WERI-Rb-1 (cell line): ENCODE measurements around the gene PRMT7.

Source experiments
- DNase-seq: peaks from one replicate; pipeline ENCODE4 v3.0.0-alpha.2; 2020
- H3K27ac ChIP-seq: fragments of 250-450 bp; sonication (Bioruptor Pico); 2 replicates; pipeline ENCODE4 v1.5.1; 2020; ENCODE audit warnings: mild to moderate bottlenecking, moderate library complexity
- H3K27me3 ChIP-seq: fragments of 250-450 bp; sonication (Bioruptor Pico); 2 replicates; pipeline ENCODE4 v1.5.1; 2021; ENCODE audit warnings: mild to moderate bottlenecking, low read depth, moderate library complexity; ENCODE audit not compliant: insufficient read depth, severe bottlenecking
- H3K36me3 ChIP-seq: fragments of 250-450 bp; sonication (Bioruptor Pico); 2 replicates; pipeline ENCODE4 v1.5.1; 2020; ENCODE audit warnings: mild to moderate bottlenecking, moderate library complexity
- H3K4me3 ChIP-seq: 2 replicates; pipeline ENCODE4 v1.5.1; 2011; ENCODE audit warnings: low read depth, mild to moderate bottlenecking, control low read depth, low read length
- H3K9me3 ChIP-seq: fragments of 250-450 bp; sonication (Bioruptor Pico); 2 replicates; pipeline ENCODE4 v1.5.1; 2021; ENCODE audit warnings: mild to moderate bottlenecking, moderate library complexity; ENCODE audit not compliant: severe bottlenecking
- CTCF ChIP-seq: IDR thresholded peaks from 2 replicates; pipeline ENCODE4 v1.5.1; 2011; ENCODE audit warnings: low read depth, mild to moderate bottlenecking, control low read depth, inconsistent platforms, low read length

PRMT7 gene

DNA sequence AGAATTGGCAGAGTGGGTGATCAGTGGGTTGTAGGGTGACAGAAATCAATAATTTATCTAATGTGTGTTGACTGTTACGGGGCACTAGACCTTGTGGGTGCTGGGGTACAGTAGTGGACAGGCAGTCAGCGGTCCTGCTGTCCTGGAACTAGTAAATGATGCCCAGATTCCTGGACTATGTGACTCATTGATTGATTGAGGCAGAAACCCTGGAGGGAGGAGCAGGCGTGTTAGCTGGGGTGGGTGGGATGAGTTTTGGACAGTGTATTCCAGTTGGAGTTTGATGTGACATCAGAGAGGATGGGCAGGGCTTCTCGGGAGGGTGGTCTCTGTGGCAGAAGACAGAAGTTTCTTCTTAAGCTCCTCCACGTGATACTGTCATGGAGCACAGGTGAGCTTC is 24.4 kb downstream of the PRMT7 start:
- Histone ChIP-seq H3K27ac (no peak overlapping the region), H3K36me3 (peaks cover 37% of the 10 kb centered on the region), H3K27me3 (no peaks in the 10 kb centered on the region), H3K9me3 (no peaks in the 10 kb centered on the region), H3K4me3 (no peak overlapping the region)
- DNase-seq: no peak
- TF ChIP-seq CTCF: no peak

DNA sequence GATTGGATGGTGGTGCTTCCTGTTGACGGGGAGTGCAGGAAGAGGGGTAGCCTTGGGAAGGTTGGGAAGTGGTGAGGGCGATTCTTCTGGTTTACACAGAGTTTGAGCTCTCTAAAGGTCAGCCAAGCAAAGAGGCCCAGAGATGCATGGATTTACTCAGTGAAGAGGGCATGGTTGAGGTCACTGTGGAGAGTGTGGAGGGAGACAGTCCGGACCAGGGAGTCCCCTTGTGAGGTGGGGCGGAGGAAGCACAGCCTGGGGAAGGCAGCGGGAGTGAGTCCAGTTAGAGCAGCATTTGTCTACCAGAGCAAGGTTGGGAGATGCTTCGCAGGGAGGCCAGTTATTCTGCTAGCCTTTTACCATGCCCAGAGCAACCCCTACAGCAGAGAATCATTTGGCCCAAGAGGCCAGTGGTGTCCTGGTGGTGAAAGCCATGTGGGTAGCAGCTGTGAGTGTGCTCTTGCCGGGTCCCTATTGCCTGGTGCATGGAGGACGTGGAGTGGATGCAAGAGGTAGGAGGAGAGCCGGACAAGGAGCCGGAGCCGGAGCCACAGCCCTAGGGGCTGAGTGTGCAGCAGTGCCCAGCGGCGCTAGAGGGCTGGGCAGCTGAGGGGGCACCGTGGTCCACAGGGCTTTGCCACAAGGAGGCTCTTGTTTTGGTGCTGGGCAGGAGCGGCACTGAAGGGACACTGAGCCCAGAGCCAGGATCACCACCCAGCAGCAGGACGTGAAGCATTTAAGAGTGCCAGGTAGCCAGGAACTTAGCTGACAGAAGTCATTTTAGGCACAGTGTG is 27.7 kb downstream of the PRMT7 start:
- Histone ChIP-seq H3K36me3 (peaks cover 70% of the 10 kb centered on the region), H3K4me3 (no peak overlapping the region), H3K27me3 (no peaks in the 10 kb centered on the region), H3K27ac (no peak overlapping the region), H3K9me3 (no peaks in the 10 kb centered on the region)
- TF ChIP-seq CTCF: no peak
- DNase-seq: no peak

DNA sequence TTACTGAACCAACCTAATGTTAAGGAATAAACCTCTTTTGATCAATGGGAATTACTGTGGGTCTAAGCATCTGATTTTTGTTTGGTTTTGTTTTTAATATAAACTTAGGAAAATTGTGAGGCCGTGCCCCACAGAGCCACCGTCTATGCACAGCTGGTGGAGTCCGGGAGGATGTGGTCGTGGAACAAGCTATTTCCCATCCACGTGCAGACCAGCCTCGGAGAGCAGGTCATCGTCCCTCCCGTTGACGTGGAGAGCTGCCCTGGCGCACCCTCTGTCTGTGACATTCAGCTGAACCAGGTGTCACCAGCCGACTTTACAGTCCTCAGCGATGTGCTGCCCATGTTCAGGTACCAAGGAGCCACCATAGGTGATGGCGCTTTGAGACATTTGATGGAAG is 28.4 kb downstream of the PRMT7 start:
- TF ChIP-seq CTCF: no peak
- no peak overlapping the region for H3K4me3 ChIP-seq
- H3K9me3 ChIP-seq: no peaks in the 10 kb centered on the region
- DNase-seq: no peak
- no peak overlapping the region for H3K27ac ChIP-seq
- H3K36me3 ChIP-seq: peaks cover 73% of the 10 kb centered on the region
- no peaks in the 10 kb centered on the region for H3K27me3 ChIP-seq

DNA sequence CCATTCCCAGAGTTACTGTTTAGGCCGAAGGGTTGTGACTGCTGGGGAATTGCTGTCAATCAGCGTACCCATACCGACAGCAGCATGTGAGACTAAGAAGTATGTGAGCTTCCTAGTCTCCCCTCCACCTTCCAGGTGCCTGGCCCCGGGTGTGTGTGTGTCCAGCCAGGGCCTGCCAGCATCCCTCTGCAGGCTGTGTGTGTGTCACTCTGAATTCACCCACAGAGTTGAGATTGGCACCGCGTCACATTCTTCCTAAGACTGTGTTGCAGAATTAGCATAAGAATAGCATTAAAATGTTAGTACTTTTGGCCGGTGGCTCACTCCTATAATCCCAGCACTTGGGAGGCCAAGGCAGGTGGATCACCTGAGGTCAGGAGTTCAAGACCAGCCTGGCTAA is 31.8 kb downstream of the PRMT7 start:
- no peak for DNase-seq

GRCh38 chr16:68343137-68343536 is 32.3 kb downstream of the PRMT7 start:
- H3K36me3 ChIP-seq: peaks cover 76% of the 10 kb centered on the region

More for the DNA sequence above, 31.8 kb downstream of the PRMT7 start:
- Histone ChIP-seq H3K27ac (no peak overlapping the region), H3K9me3 (no peaks in the 10 kb centered on the region), H3K36me3 (peaks cover 81% of the 10 kb centered on the region), H3K4me3 (no peak overlapping the region), H3K27me3 (no peaks in the 10 kb centered on the region)
- no peak for TF ChIP-seq CTCF

More at GRCh38 chr16:68343137-68343536, 32.3 kb downstream of the PRMT7 start:
- no peak overlapping the region for H3K27ac ChIP-seq
- no peak for DNase-seq
- H3K4me3 ChIP-seq: no peak overlapping the region
- no peaks in the 10 kb centered on the region for H3K9me3 ChIP-seq
- no peak for TF ChIP-seq CTCF
- no peaks in the 10 kb centered on the region for H3K27me3 ChIP-seq
